GM04504 (cell line): ENCODE measurements around the gene GJC1.
A peak's percentile ranks its signal among the peaks of the same experiment; 100 is the strongest.

Experiments used
- DNase-seq: peaks from one replicate; pipeline ENCODE4 v3.0.0-alpha.2; 2012; ENCODE audit warnings: low read depth

Gene GJC1

GRCh38 chr17:44801880-44802279 lies 28.2 kb downstream of the GJC1 start:
- DNase-seq = no peak

- DNase-seq = no peak
These were observed 31.7 kb downstream of the GJC1 start for GRCh38 chr17:44798356-44798755.

- DNase-seq = no peak
These were observed 32.3 kb downstream of the GJC1 start for GRCh38 chr17:44797802-44798201.

GRCh38 chr17:44796731-44797130 lies 33.4 kb downstream of the GJC1 start:
- DNase-seq = no peak

- DNase-seq = no peak
These were observed 34.2 kb downstream of the GJC1 start for GRCh38 chr17:44795928-44796327.

- no peak for DNase-seq
These were observed 34.7 kb downstream of the GJC1 start for GRCh38 chr17:44795421-44795820.

- peak; percentile 77 for DNase-seq
These were observed 35.2 kb downstream of the GJC1 start for GRCh38 chr17:44794851-44795413.

- no peak for DNase-seq
These were observed 35.9 kb downstream of the GJC1 start for GRCh38 chr17:44793885-44794842.

- no peak for DNase-seq
These were observed 37.8 kb downstream of the GJC1 start for GRCh38 chr17:44792276-44792675.

GRCh38 chr17:44788139-44788538 lies 41.9 kb downstream of the GJC1 start:
- DNase-seq = no peak

GRCh38 chr17:44787271-44787940 lies 42.7 kb downstream of the GJC1 start:
- DNase-seq = no peak

- no peak for DNase-seq
These were observed 43.5 kb downstream of the GJC1 start for GRCh38 chr17:44786551-44787081.

GRCh38 chr17:44785921-44786320 lies 44.2 kb downstream of the GJC1 start:
- no peak for DNase-seq

- no peak for DNase-seq
These were observed 47.7 kb downstream of the GJC1 start for GRCh38 chr17:44782326-44782850.

- no peak for DNase-seq
These were observed 48.3 kb downstream of the GJC1 start for GRCh38 chr17:44781551-44782325.

GRCh38 chr17:44780845-44781480 lies 49.1 kb downstream of the GJC1 start:
- DNase-seq = no peak

- DNase-seq = no peak
These were observed 49.9 kb downstream of the GJC1 start for GRCh38 chr17:44780161-44780560.

- DNase-seq = peak; percentile 50
These were observed 50.7 kb downstream of the GJC1 start for GRCh38 chr17:44779211-44780025.

GRCh38 chr17:44778656-44779210 lies 51.4 kb downstream of the GJC1 start:
- DNase-seq = no peak
